Lower leg skin (tissue), 4 donors: Measurements from ENCODE around the gene CLEC2B. TPM values are rescaled to one million over a fixed set of nuclear protein-coding genes. Genes with fewer than 3 reads are reported as not detected.

Experiments
- DNase-seq, 2 donors: peaks; one replicate each; pipeline ENCODE4 v3.0.0-alpha.2; 2019; ENCODE audit warnings: low spot score in 2 of 2
- H3K4me3 ChIP-seq: fragments of 200-600 bp; sonication (generic); 2 replicates; pipeline ENCODE4 v1.5.1; 2017; ENCODE audit warnings: mild to moderate bottlenecking, low read depth; ENCODE audit not compliant: poor library complexity, severe bottlenecking
- CTCF ChIP-seq, 3 donors: fragments of 450-650 bp; IDR thresholded peaks; one replicate each; pipeline ENCODE4 v1.5.1; 2016; ENCODE audit warnings: antibody characterized with exemption in 3 of 3, mild to moderate bottlenecking in 3 of 3, moderate library complexity in 2 of 3
- POLR2A ChIP-seq, 2 donors: fragments of 450-650 bp; IDR thresholded peaks; one replicate each; pipeline ENCODE4 v1.6.1; 2016 to 2017; ENCODE audit warnings: antibody characterized with exemption in 2 of 2, mild to moderate bottlenecking in 1 of 2, moderate library complexity in 1 of 2
- WGBS, 2 donors: methylation state at CpG; one replicate each; pipeline ENCODE4 v1.1.5; 2018; 5-methylcytosine and 5-hydroxymethylcytosine counted together
- intact Hi-C: fragments of 100-400 bp; cut with DNase I; formaldehyde crosslinking; loops from one replicate; pipeline ENCODE4 v1.15.0; 2023; ENCODE audit warnings: low total_unique reads
- total RNA-seq, 4 donors: library from RNA; depleted of rRNA; stranded (reverse); fragments of >200 nt; gene quantifications; one replicate each; pipeline ENCODE4 v1.1.0, GENCODE V29; 2016

Gene CLEC2B
- total RNA-seq, 4 donors from 2014 or later: 52.3 to 90.6 (median 81.9) TPM

- WGBS, 2 donors: 65 to 72% methylated on average over 6 of the region's 6 CpGs
- intact Hi-C loops: no loop called here
- H3K4me3 ChIP-seq: no peak overlapping the region
- no peak for DNase-seq
- no peak for TF ChIP-seq CTCF (IDR thresholded peaks at IDR 0.05)
- TF ChIP-seq POLR2A (IDR thresholded peaks at IDR 0.05): no peak
Measured at GRCh38 chr12:9895215-9895971, 26.2 kb upstream of the CLEC2B start.

GRCh38 chr12:9888665-9889273 lies 19.6 kb upstream of the CLEC2B start:
- intact Hi-C loops: no loop called here
- DNase-seq: no peak
- WGBS, 2 donors: 47 to 49% methylated on average over 4 of the region's 4 CpGs
- no peak overlapping the region for H3K4me3 ChIP-seq
- TF ChIP-seq CTCF (IDR thresholded peaks at IDR 0.05) (no peak), POLR2A (IDR thresholded peaks at IDR 0.05) (no peak)

GRCh38 chr12:9883175-9883574 lies 14.0 kb upstream of the CLEC2B start:
- no peak for DNase-seq
- intact Hi-C loops: no loop called here

GRCh38 chr12:9881988-9882387 lies 12.8 kb upstream of the CLEC2B start:
- intact Hi-C loops: no loop called here
- no peak overlapping the region for H3K4me3 ChIP-seq
- no peak for DNase-seq
- TF ChIP-seq CTCF (IDR thresholded peaks at IDR 0.05) (no peak), POLR2A (IDR thresholded peaks at IDR 0.05) (no peak)
- 95 to 96% methylated on average over 5 of the region's 5 CpGs for WGBS, 2 donors

More at GRCh38 chr12:9883175-9883574, 14.0 kb upstream of the CLEC2B start:
- TF ChIP-seq POLR2A (IDR thresholded peaks at IDR 0.05) (no peak), CTCF (IDR thresholded peaks at IDR 0.05) (no peak)
- no peak overlapping the region for H3K4me3 ChIP-seq

GRCh38 chr12:9881246-9881645 lies 12.1 kb upstream of the CLEC2B start, which contains the start of gene KLRF2:
KLRF2 (plus strand) TSS chr12:9881489; CDS start chr12:9881596, 107 bp downstream.
- WGBS, 2 donors: 96% methylated on average over 3 of the region's 3 CpGs
- intact Hi-C loops: no loop called here
- TF ChIP-seq POLR2A (IDR thresholded peaks at IDR 0.05) (no peak), CTCF (IDR thresholded peaks at IDR 0.05) (no peak)

More at GRCh38 chr12:9881246-9881645, 12.1 kb upstream of the CLEC2B start, which contains the start of gene KLRF2:
- no peak for DNase-seq
- no peak within 1 kb of the TSS for H3K4me3 ChIP-seq
